ENCODE measurements around the gene SSC5D. TPM values are rescaled to one million over a fixed set of nuclear protein-coding genes. Genes with fewer than 3 reads are reported as not detected.

The SSC5D gene
- total and polyA plus RNA-seq, 9 of the 15 experiments (the other 6 are each of a cell fraction or from before 2014, with no cell fraction given) = 0.04 to 0.71 (median 0.14) TPM; not detected in 2

DNA sequence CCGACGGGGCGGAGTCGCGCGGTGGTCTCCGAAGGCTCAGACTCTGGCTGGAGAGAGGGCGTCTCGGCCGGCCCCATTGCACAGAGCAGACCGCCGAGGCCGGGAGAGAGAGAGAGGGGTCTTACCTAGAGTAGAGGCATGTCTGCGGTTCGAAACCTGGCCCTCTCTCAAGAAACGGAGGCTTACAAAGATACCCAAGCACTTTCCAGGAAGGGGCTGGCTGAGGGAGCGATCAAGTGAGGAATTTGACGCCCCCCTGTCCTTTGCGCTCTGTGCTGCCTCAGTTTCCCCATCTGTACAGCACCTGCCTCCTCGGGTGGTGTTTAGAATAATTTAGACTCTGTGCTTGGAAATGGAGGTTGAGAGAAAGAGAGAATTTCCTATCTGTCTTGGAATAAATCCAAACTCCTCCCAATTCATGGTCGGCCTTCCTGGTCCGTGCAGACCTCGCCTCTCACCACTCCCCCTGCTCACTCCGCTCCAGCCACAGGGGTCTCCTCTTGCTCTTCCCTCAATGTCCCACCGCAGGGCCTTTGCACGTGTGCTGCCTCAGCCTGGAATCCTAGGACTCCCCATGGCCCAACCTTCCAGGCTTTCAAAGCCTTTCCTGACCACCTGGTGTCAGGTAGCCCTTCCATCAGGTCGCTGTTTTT, 26.1 kb upstream of the SSC5D start:
- POLR2A ChIA-PET = interaction anchor here (0.5 to 2.1 kb wide), 9 partner anchors 9 to 204 kb away, joined by 3 to 10 read pairs (median 3); partner anchors contain the start of genes TMEM238, UBE2S and ZNF628
- no peak for TF ChIP-seq MECOM (CRISPR knock-in tag; IDR thresholded peaks at IDR 0.05)
- TF ChIP-seq, protein P1, sequence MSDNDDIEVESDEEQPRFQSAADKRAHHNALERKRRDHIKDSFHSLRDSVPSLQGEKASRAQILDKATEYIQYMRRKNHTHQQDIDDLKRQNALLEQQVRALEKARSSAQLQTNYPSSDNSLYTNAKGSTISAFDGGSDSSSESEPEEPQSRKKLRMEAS (CRISPR knock-in tag; IDR thresholded peaks at IDR 0.05) = no peak
- TF ChIP-seq CREB1 (IDR thresholded peaks at IDR 0.05) = peak; percentile 9; the same call in 1 of the 2 replicates
- peak; percentile 61; the same call in 1 of the 2 replicates for TF ChIP-seq CREB1 (CRISPR knock-in tag; IDR thresholded peaks at IDR 0.05)
- no peak for TF ChIP-seq NCOA6 (IDR thresholded peaks at IDR 0.05)
- TF ChIP-seq E2F3 (CRISPR knock-in tag; IDR thresholded peaks at IDR 0.05) = no peak
- TF ChIP-seq, protein P2, sequence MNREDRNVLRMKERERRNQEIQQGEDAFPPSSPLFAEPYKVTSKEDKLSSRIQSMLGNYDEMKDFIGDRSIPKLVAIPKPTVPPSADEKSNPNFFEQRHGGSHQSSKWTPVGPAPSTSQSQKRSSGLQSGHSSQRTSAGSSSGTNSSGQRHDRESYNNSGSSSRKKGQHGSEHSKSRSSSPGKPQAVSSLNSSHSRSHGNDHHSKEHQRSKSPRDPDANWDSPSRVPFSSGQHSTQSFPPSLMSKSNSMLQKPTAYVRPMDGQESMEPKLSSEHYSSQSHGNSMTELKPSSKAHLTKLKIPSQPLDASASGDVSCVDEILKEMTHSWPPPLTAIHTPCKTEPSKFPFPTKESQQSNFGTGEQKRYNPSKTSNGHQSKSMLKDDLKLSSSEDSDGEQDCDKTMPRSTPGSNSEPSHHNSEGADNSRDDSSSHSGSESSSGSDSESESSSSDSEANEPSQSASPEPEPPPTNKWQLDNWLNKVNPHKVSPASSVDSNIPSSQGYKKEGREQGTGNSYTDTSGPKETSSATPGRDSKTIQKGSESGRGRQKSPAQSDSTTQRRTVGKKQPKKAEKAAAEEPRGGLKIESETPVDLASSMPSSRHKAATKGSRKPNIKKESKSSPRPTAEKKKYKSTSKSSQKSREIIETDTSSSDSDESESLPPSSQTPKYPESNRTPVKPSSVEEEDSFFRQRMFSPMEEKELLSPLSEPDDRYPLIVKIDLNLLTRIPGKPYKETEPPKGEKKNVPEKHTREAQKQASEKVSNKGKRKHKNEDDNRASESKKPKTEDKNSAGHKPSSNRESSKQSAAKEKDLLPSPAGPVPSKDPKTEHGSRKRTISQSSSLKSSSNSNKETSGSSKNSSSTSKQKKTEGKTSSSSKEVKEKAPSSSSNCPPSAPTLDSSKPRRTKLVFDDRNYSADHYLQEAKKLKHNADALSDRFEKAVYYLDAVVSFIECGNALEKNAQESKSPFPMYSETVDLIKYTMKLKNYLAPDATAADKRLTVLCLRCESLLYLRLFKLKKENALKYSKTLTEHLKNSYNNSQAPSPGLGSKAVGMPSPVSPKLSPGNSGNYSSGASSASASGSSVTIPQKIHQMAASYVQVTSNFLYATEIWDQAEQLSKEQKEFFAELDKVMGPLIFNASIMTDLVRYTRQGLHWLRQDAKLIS (CRISPR knock-in tag; IDR thresholded peaks at IDR 0.05) = no peak
- TF ChIP-seq JUN (IDR thresholded peaks at IDR 0.05; ENCODE audit: borderline replicate concordance, low read depth, low read length) = no peak
- TF ChIP-seq JUN (CRISPR knock-in tag; IDR thresholded peaks at IDR 0.05; ENCODE audit: borderline replicate concordance) = no peak
- TF ChIP-seq, protein P3, sequence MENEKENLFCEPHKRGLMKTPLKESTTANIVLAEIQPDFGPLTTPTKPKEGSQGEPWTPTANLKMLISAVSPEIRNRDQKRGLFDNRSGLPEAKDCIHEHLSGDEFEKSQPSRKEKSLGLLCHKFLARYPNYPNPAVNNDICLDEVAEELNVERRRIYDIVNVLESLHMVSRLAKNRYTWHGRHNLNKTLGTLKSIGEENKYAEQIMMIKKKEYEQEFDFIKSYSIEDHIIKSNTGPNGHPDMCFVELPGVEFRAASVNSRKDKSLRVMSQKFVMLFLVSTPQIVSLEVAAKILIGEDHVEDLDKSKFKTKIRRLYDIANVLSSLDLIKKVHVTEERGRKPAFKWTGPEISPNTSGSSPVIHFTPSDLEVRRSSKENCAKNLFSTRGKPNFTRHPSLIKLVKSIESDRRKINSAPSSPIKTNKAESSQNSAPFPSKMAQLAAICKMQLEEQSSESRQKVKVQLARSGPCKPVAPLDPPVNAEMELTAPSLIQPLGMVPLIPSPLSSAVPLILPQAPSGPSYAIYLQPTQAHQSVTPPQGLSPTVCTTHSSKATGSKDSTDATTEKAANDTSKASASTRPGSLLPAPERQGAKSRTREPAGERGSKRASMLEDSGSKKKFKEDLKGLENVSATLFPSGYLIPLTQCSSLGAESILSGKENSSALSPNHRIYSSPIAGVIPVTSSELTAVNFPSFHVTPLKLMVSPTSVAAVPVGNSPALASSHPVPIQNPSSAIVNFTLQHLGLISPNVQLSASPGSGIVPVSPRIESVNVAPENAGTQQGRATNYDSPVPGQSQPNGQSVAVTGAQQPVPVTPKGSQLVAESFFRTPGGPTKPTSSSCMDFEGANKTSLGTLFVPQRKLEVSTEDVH (IDR thresholded peaks at IDR 0.05; ENCODE audit: low read depth, partially characterized antibody) = no peak
- 0 out of 2 replicates have a peak, but pooled peaks have one; percentile 31 for TF ChIP-seq NR4A1 (CRISPR knock-in tag; IDR thresholded peaks at IDR 0.05)
- no peak for TF ChIP-seq NR4A1 (tag; IDR thresholded peaks at IDR 0.05)
- TF ChIP-seq, protein P4, sequence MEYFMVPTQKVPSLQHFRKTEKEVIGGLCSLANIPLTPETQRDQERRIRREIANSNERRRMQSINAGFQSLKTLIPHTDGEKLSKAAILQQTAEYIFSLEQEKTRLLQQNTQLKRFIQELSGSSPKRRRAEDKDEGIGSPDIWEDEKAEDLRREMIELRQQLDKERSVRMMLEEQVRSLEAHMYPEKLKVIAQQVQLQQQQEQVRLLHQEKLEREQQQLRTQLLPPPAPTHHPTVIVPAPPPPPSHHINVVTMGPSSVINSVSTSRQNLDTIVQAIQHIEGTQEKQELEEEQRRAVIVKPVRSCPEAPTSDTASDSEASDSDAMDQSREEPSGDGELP (CRISPR knock-in tag; IDR thresholded peaks at IDR 0.05; ENCODE audit: borderline replicate concordance) = no peak; the same call in 1 of the 2 replicates

More for the DNA sequence above, 26.1 kb upstream of the SSC5D start:
- no peaks in the 10 kb centered on the region for H3K27me3 ChIP-seq (ENCODE audit: control insufficient read depth in 2 of 2, insufficient read depth in 2 of 2, low read length in 2 of 2)
- DNase-seq (ENCODE audit: extremely low read depth in 1 of 4, low spot score in 3 of 4) = peak; percentile 70 to 77 (median 76)
- peak overlapping the region; percentile 92 for H3K27ac ChIP-seq (ENCODE audit: extremely low read depth, low read depth, low read length)
- intact Hi-C loops (cut with micrococcal nuclease) = loop anchor here (1.0 kb wide), 1 partner anchor 9 kb away; no protein-coding TSS in a partner anchor
- no peak for FAIRE-seq
- 1% methylated on average over 27 of the region's 27 CpGs for WGBS (ENCODE audit: insufficient coverage, low coverage, missing lambda C conversion rate)
- peaks cover 34 to 78% of the 10 kb centered on the region in 2 experiments for H3K4me1 ChIP-seq (replicated peaks in 1 of 2; ENCODE audit: control insufficient read depth in 2 of 2, insufficient read depth in 2 of 2, low read length in 2 of 2)
- H3K36me3 ChIP-seq (ENCODE audit: control insufficient read depth, insufficient read depth, low read length) = peaks cover 12% of the 10 kb centered on the region; the same call in 2 of the 3 replicates
- H4K20me1 ChIP-seq (replicated peaks; ENCODE audit: control insufficient read depth, insufficient read depth, low read length) = no peaks in the 10 kb centered on the region
- TSS peak; percentile 89 for BruUV-seq (replicated peaks)
- H3K4me3 ChIP-seq = peak overlapping the region; percentile 81
- in situ Hi-C loops (cut with MboI) = no loop called here
- H3K9ac ChIP-seq (ENCODE audit: insufficient read depth in 1 of 2, low read depth in 2 of 2, low read length in 2 of 2) = peak overlapping the region; percentile 89 to 98
- peak; percentile 21 for ATAC-seq
- no peaks in the 10 kb centered on the region for H3K9me3 ChIP-seq (replicated peaks; ENCODE audit: control insufficient read depth, insufficient read depth, low read depth, low read length)
- peak overlapping the region; percentile 99 for H3K4me2 ChIP-seq (ENCODE audit: insufficient read depth, low read length)
- no peaks in the 10 kb centered on the region for H3K9me1 ChIP-seq (ENCODE audit: control insufficient read depth, insufficient read depth, low read length)
- H3K79me2 ChIP-seq (ENCODE audit: control insufficient read depth, insufficient read depth, low read length) = peaks cover 41% of the 10 kb centered on the region
- CTCF ChIA-PET (ENCODE audit: low intra/inter-chr PET ratio) = no interaction called here
- H2AFZ ChIP-seq (ENCODE audit: low read depth, low read length) = peak overlapping the region; percentile 88
